Fibroblast of gingiva (primary cell): ENCODE data around the gene C20orf144.
"Not testable (repeated sequence)": the region's sequence is repeated elsewhere in the genome, so short reads cannot be mapped to it uniquely, and the experiment has no call there.

Source experiments
- DNase-seq: peaks from one replicate; pipeline ENCODE4 v3.0.0-alpha.2; 2011; ENCODE audit warnings: low read depth

C20orf144 gene

DNA sequence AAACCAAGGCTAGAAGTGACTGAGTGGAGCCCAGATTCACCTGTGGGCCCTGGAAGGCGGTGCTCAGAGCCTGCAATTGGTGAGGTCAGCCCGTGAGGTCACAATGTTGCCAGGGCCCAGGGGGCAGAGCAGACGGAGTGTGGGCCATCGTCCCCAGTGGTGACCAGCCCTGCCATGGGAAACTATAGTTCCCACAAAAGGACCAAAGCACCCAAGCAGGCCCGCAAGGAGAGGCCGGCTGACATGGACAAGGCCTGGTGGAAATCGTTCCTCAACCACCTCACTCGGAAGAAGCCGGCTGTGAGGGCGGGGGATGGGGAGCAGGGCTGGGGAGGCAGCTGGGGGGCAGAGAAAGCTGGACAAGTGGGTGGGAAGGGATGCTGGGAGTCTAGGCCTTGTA is at the start of gene C20orf144:
C20orf144 (plus strand) TSS at position 156 of the 400 bp plus-strand sequence; CDS start at position 175, 19 bp downstream.
- no peak for DNase-seq

DNA sequence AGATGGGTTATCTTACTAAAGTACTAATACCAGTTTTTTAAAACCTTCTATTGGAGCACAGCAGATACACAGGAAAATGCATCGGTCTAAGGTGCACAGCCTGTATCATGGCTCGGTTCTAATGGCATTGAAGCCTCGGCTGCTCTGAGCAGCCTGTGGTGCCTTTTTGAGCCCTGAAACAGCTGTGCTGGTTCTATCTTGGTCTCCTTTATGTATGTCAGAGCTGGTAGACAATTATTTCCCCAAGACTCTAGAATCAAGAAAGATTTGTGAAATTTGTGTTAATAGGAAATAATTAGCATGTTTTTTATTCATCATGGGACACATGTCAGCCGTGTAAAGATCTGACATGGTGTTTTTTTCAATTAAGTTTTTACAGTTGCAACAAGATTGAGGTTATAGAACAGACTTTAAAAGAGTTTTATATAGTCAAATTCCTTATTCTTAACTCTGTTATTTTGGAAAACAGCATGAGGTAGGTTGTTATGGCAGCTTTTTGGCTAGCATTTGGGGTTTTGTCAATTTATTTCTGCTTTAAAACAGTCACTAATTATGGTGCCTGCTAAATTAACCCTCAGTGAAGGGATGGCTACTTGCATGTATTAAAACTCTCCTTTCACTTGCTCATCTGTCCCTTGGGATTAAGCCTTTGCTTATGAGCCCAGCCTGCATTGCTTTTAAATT is 40.3 kb upstream of the C20orf144 start:
- DNase-seq = no peak

GRCh38 chr20:33622705-33623365 is 39.3 kb upstream of the C20orf144 start:
- no peak for DNase-seq

DNA sequence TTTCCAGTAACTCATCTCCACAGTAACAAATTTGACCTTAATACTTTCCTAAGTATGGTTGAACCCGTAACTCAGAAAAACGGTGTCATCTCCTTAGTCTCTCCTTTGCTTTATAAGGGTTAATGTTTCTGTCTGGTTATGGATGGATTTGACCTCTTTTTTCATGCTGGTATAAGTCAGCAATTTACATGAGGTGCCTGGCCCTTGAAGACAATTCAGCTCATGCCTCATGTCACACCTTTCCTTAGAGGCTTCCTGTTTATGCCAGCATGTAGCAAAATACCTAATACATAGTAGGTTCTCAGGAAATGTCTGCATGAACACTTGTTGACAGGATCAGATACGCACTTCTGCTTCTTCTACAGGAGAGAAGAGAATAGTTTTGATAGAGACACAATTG is 37.7 kb upstream of the C20orf144 start:
- DNase-seq = no peak

DNA sequence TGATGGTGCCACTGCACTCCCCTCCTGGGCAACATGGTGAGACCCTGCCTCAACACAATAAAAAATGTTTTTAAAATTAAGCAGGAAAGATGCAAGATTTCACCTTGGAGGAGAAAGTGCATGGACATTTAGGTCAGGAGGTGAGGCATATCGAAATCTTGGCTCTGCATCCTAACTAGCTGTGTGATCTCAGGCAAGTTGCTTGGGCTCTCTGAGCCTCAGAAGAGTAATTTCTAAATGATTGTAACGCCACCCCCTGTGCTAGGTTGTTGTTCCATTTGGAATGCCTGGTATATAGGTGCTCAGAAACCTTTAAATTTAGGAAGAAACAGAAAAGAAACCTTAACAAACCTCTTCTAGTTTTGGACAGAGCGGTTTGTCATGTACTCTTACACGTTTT is 35.9 kb upstream of the C20orf144 start:
- no peak for DNase-seq

- DNase-seq = no peak
Measured at GRCh38 chr20:33627577-33628216, 34.4 kb upstream of the C20orf144 start.

DNA sequence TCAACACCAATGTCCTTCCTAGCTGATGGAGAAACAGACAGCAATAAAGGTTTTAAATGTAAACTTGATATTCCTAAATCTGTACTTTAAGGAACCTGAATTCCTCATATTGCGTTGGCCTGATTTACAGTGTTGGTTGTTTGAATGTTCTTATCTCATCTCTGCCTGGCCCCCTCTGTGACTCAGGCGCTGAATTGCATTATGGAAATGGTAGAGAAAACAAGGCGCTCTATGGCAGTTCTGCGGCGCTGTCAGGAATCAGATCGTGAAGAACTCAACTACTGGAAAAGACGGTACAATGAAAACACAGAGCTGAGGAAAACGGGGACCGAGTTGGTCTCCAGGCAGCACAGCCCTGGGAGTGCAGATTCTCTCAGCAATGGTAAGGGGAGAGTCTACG is 32.6 kb upstream of the C20orf144 start:
- no peak for DNase-seq

DNA sequence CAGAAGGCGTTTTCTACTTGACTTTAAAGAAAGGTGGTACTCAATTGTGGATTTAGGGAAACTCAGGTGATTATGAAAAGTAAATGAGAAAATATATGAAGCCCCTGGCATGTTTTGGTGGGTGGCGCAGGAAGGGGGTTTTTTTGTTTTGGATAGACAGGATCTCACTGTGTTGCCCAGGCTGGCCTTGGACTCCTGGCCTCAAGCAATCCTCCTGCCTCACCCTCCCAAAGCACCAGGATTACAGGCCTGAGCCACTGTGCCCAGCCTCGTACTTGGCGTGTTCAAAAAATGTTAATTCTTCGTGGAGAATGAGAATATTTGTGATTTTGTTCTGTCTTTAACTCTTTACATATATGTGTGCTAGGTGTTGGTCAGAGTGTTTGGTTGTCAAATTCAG is 32.1 kb upstream of the C20orf144 start:
- DNase-seq = no peak

- DNase-seq = no peak
Measured at GRCh38 chr20:33630507-33630906, 31.6 kb upstream of the C20orf144 start.

DNA sequence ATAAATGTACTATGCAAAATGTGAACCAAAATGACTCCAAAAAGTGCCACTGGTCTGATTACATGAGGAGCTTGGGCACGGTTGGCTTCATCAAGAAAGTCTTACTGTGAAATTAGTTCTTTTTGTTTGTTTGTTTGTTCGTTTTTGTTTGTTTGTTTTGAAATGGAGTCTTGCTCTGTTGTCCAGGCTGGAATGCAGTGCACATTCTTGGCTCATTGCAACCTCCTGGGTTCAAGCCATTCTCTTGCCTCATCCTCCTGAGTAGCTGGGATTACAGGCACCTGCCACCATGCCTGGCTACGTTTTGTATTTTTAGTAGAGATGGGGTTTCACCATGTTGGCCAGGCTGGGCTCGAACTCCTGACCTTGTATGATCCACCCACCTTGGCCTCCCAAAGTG is 30.2 kb upstream of the C20orf144 start:
- not testable (repeated sequence) for DNase-seq

DNA sequence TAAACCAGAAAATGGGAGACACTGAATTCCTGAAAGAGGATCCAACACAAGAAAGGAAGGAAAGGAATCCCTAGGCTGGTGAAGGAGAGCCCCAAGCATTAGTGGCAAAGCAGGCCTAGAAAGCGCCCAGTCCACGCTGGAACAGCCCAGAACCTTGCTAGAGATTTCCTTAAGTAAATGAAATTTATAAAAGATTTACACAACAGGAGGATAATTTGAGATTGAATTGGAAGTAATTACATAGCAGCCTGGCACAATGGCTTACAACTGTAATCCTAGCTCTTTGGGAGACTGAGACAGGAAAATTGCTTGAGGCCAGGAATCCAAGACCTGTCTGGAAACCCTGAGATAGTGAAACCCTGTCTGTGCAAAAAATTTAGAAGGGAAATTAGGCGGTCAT is 26.8 kb upstream of the C20orf144 start:
- DNase-seq = no peak

GRCh38 chr20:33636776-33637175 is 25.4 kb upstream of the C20orf144 start:
- no peak for DNase-seq

GRCh38 chr20:33640287-33640686 is 21.8 kb upstream of the C20orf144 start:
- DNase-seq = peak; percentile 26

DNA sequence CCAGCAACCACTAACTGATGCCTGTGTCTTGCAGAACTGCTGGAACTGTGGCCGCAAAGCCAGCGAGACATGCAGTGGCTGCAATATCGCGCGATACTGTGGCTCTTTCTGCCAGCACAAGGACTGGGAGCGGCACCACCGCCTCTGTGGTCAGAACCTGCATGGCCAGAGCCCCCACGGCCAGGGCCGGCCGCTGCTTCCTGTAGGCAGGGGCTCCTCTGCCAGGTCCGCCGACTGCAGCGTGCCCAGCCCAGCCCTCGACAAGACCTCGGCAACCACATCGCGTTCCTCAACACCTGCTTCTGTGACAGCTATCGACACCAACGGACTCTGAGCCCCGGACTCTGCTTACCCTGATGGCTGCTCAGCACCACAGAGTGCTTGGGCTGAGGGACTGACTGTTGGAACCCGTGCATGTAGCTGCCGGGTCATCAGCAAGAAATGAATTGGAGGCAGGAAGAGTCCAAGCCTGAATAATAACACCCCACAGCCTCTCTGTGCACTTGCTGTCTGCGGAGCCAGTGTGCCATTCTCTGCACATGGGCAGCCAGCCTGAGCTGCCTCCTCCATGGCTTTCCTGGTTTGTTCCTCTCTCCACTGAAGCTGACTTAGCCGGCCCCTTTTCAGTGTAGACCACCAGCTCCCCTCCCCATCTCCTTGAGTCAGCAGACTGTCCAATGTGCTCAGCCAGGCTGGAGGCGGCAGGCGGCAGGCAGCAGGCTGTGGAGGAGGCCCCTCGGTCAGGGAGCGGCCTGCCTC is 17.6 kb upstream of the C20orf144 start:
- DNase-seq = no peak

GRCh38 chr20:33645072-33645358 is 17.1 kb upstream of the C20orf144 start:
- no peak for DNase-seq

- DNase-seq = no peak
Measured at GRCh38 chr20:33645396-33645795, 16.7 kb upstream of the C20orf144 start.

DNA sequence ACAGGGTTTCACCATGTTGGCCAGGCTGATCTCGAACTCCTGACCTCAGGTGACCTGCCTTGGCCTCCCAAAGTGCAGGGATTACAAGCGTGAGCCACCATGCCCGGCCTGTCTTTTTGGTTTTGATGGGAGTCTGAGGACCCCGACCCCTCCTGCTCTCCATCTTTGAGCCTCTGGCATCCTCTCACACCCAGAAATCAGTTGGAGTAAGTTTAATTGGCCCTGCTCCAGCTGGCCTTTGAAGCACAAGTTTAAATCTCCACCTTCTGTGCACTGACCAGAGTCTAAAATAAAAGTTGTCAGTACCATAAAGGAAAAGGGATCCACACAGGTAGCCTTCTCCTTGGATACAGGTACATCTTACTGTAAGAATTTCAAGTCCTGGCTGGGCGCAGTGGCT is 15.9 kb upstream of the C20orf144 start:
- DNase-seq = no peak

GRCh38 chr20:33646959-33647602 is 15.0 kb upstream of the C20orf144 start:
- not testable (repeated sequence) for DNase-seq

DNA sequence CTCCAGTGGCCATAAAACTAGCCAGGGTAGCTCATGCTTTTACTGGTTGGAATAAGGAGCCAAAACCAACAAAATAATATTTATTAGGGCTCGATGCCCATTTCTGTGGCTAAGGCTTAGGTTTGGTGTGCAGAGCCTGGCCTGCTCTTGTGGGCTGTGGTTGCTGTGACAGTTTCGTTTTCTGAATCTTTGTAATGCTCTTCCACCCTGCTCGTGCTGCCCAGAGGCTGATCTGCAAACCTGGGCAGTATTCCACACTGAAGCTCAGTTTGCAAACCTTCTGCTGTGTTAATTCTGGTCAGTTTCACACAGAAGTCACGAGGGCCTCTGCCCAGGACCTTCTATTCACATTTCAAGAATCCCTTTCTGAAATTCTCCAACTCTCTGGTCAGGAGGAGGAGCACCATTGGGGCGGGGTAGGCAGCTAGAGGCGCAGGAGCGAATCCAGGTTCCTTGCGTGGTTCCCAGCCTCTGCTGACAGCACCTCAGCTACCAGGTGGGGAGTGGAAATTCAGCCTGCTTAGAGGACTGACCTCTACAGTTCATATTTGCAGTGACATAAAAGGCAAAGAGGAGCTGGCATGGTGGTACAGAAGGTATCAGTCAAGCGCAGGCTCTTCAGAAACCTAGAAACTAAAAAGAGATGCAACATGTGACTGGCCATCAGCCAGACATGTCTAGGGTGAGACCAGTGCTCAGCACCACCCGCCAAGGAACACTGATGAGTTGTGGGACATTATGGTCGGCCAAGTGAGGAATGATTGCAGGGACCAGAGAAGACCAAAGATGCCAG is 14.3 kb upstream of the C20orf144 start:
- DNase-seq = peak; percentile 91

GRCh38 chr20:33648396-33649004 is 13.6 kb upstream of the C20orf144 start:
- DNase-seq = no peak

DNA sequence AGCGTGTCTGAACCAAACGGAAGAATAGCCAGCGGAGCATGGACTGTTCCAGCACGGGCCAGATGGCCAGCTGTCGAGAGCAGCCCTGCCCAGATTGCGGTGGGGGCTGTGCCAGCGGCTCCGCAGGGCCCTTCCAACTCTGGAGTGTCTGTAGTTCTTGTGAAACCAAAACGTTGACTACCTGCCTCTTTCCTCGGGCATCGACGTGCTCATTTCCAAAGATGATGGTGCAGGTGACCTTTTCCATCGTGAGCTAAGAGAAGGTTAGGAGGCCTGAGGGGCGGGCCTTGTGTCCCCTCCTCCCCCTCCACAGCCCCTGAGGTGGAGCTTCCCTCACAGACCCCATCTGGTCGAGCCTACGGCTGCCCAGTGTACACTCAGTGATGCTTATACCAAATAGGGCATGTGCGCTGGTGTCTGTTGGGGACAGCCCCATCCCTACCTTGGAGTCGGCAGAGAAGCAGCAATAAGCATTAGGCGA is 12.9 kb upstream of the C20orf144 start:
- DNase-seq = peak; percentile 67
